ENCODE results near the gene GARIN3.

Gene GARIN3

DNA sequence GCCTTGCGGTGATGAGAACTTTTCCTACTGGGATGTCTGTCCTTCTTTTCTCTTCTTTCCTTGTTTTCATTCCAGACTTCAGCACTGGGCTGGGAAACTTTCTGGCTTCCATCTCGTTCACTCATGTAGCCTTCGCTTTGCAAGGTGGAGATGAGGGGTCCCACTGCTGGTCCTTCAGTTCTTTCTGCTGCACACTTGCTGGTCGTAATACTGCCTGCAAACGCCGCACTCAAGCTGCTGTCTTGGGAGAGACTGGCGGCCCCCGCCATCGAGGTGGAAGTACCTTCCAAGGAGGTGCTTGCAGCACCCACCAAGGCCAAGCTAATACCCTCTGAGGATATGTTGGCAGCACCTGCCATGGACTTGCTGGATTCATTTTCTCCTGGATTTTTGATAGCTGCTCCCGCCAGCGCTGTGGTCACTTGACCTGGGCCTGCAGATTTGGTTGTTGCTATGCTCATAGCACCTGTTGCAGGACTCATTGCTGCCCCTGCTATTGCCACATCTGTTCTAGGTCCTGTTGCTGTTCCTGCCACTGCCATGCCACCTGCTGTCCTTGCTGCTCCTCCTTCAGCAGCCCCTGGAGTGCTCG is 3.0 kb downstream of the GARIN3 start:
- TF ChIP-seq, protein P1, sequence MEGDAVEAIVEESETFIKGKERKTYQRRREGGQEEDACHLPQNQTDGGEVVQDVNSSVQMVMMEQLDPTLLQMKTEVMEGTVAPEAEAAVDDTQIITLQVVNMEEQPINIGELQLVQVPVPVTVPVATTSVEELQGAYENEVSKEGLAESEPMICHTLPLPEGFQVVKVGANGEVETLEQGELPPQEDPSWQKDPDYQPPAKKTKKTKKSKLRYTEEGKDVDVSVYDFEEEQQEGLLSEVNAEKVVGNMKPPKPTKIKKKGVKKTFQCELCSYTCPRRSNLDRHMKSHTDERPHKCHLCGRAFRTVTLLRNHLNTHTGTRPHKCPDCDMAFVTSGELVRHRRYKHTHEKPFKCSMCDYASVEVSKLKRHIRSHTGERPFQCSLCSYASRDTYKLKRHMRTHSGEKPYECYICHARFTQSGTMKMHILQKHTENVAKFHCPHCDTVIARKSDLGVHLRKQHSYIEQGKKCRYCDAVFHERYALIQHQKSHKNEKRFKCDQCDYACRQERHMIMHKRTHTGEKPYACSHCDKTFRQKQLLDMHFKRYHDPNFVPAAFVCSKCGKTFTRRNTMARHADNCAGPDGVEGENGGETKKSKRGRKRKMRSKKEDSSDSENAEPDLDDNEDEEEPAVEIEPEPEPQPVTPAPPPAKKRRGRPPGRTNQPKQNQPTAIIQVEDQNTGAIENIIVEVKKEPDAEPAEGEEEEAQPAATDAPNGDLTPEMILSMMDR (conservative IDR thresholded peaks at IDR 0.05; ENCODE audit: low read depth), result no peak
- no peak for DNase-seq (ENCODE audit: low spot score)
- ChIA-PET CTCF (interaction anchor here (0.6 to 0.8 kb wide), 5 partner anchors 14 to 165 kb away, joined by 3 to 5 read pairs (median 3); no protein-coding TSS in a partner anchor), POLR2A (ENCODE audit: low non-redundant PET) (no interaction called here)
- H3K27ac ChIP-seq, result no peak overlapping the region

DNA sequence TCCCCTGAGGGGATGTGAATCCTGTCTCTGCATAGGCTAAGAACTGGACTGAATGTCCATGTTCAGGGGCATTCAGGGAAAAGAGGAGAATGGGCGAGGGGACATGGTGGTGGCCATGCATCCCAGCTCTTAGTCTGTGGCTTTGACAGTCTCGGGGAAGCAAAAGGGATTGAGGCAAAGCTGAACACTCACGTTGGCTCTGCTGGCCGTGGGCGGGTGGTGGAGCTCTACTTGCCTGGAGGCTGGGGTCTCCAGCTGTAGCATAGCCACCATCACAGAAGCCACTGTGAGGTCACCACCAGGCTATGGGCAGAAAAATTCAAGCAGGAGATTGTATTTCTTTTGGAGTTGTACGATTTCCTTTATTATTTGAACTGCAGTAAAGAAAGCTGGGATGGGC is 4.1 kb downstream of the GARIN3 start:
- no peak overlapping the region for H3K27ac ChIP-seq
- CTCF ChIA-PET, result interaction anchor here (0.8 kb wide), 1 partner anchor 13 kb away, joined by 3 read pairs; no protein-coding TSS in a partner anchor
- DNase-seq (ENCODE audit: low spot score), result no peak
- POLR2A ChIA-PET (ENCODE audit: low non-redundant PET), result no interaction called here
- TF ChIP-seq, protein P1 (conservative IDR thresholded peaks at IDR 0.05; ENCODE audit: low read depth), result no peak

DNA sequence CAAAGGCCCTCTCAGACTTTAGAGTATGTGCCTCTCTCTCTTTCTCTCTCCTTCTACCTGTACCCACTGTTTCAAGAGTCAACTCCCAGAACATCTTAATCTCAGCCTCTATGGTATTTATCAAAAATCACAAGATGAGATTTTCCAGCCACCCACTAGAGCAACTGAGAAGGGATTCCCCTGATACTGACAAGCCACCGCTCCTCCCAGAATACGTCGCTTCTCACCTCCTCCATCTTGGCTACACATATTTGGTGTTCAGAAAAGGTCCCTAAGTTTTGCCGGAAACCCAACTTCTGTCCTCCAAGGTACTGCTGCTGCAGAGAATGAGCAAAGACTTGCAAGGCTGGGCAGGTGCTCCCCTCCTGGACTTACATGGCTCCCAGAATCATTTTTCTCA is 6.1 kb downstream of the GARIN3 start:
- ChIA-PET CTCF (no interaction called here), POLR2A (ENCODE audit: low non-redundant PET) (no interaction called here)
- DNase-seq (ENCODE audit: low spot score), result no peak
- H3K27ac ChIP-seq, result no peak overlapping the region
- TF ChIP-seq, protein P1 (conservative IDR thresholded peaks at IDR 0.05; ENCODE audit: low read depth), result no peak

DNA sequence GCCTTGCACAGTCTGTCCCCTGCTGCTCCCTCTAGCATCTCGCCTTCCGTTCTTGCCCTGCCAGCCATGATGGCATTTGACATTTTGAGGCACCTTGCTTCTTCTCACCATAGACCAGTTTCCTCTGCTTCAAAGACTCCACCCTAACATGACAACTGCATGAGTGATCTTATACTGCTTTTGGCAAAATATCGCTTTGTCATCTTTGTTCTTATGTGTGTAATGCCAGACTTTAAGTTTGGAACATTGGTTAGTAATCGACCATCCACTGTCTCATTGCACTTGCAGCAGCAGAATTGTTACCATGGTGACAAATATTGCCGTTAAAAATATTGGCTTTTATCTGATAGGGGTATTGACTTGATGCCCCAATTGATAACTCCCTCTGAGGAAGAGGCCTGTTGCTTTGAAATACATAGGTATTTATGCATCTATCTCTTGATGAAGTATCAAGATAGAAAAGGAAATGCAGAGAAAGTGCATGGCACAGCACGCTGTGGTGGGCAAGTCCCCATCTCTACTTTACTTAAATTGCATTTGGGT is 6.8 kb downstream of the GARIN3 start:
- DNase-seq (ENCODE audit: low spot score), result no peak
- POLR2A ChIA-PET (ENCODE audit: low non-redundant PET), result no interaction called here
- no peak overlapping the region for H3K27ac ChIP-seq
- TF ChIP-seq, protein P1 (conservative IDR thresholded peaks at IDR 0.05; ENCODE audit: low read depth), result no peak
- CTCF ChIA-PET, result no interaction called here

DNA sequence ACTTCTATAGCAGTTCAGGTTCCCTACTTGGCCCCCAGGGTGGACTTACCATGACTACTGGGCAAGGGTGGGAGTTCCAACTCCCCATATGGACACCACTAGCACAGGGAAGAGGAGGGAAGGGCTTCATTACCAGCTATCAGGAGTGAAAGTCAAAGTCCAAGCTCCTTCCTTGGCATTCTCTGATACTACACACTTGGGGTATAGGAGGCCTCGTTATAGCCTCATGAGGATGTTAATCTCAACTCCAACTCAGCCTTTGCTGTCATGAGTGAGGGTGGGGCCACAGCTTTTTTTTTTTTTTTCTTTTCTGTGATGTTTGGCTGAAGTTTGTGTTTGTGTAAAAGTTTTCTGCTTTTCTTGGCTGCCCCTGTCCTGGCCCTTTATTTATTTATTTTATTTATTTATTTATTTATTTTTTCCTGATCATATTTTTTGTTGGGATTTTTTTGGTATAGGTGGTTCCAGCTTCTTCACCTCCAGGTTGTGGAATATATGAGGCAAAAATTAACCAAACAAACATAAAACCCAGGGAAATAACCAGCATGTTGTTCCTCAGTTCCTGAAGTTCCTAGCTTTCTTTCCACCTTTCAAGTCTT is 8.7 kb downstream of the GARIN3 start:
- CTCF ChIA-PET, result interaction anchor here (0.7 to 0.9 kb wide), 2 partner anchors 8 to 25 kb away, joined by 3 to 7 read pairs; no protein-coding TSS in a partner anchor
- POLR2A ChIA-PET (ENCODE audit: low non-redundant PET), result no interaction called here
- no peak for DNase-seq (ENCODE audit: low spot score)
- H3K27ac ChIP-seq, result no peak overlapping the region
- TF ChIP-seq, protein P1 (conservative IDR thresholded peaks at IDR 0.05; ENCODE audit: low read depth), result no peak

DNA sequence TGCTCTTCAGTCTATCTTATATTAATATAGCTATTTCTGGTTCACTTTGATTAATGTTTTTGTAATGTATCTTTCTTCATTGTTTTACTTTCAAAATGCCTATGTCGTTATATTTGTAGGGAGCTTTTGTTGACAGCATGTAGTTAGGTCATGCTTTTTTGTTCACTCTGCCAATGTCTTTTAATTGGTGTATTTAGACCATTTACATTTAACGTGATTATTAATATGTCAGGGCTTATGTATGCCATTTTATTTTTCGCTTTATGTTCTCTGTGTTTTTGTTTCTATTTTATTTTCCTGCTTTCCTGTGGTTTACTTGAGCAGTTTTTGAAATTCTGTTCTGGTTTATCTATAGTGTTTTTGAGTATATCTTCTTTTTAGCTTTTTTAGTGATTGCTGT is 10.8 kb downstream of the GARIN3 start:
- H3K27ac ChIP-seq, result no peak overlapping the region
- POLR2A ChIA-PET (ENCODE audit: low non-redundant PET), result interaction anchor here (0.7 kb wide), 1 partner anchor 20 kb away, joined by 3 read pairs; no protein-coding TSS in a partner anchor
- TF ChIP-seq, protein P1 (conservative IDR thresholded peaks at IDR 0.05; ENCODE audit: low read depth), result no peak
- DNase-seq (ENCODE audit: low spot score), result no peak
- CTCF ChIA-PET, result interaction anchor here (0.7 kb wide), 1 partner anchor 14 kb away, joined by 3 read pairs; no protein-coding TSS in a partner anchor

All from RWPE1 (cell line).